CD4-positive, CD25-positive, alpha-beta regulatory T cell (primary cell): Measurements from ENCODE around the gene SLC66A2. TPM values are rescaled to one million over a fixed set of nuclear protein-coding genes. Genes with fewer than 3 reads are reported as not detected.

Source experiments
- ATAC-seq, 2 donors: fragments of 150-1000 bp; cut with Tn5 transposase; one replicate each; pipeline ENCODE4 v1.10.0; 2021; ENCODE audit warnings: low read depth in 2 of 2, moderate number of reproducible peaks in 2 of 2, moderate library complexity in 1 of 2
- DNase-seq, 3 donors: peaks; one replicate each; pipeline versions ENCODE4 v3.0.0 to v3.0.0-alpha.2; 2012 to 2022; ENCODE audit warnings: mixed read lengths in 1 of 3
- H3K27ac ChIP-seq: one replicate; pipeline ENCODE4 v1.7.0; 2013; ENCODE audit warnings: mild to moderate bottlenecking, low read length; ENCODE audit not compliant: insufficient read depth, poor library complexity, severe bottlenecking
- H3K27me3 ChIP-seq: one replicate; pipeline ENCODE4 v1.7.0; 2013; ENCODE audit warnings: low read length; ENCODE audit not compliant: control insufficient read depth, insufficient read depth
- H3K36me3 ChIP-seq: one replicate; pipeline ENCODE4 v1.7.0; 2013; ENCODE audit warnings: mild to moderate bottlenecking, low read length, moderate library complexity; ENCODE audit not compliant: control insufficient read depth, insufficient read depth
- H3K4me1 ChIP-seq: 2 replicates; pipeline ENCODE4 v1.7.0; 2013; ENCODE audit warnings: mild to moderate bottlenecking, low read length; ENCODE audit not compliant: insufficient read depth, control insufficient read depth, poor library complexity, severe bottlenecking
- H3K4me3 ChIP-seq: one replicate; pipeline ENCODE4 v1.7.0; 2013; ENCODE audit warnings: low read depth, mild to moderate bottlenecking, low read length, moderate library complexity
- H3K9me3 ChIP-seq, 2 experiments: 1 replicate in 1 of 2; 2 replicates in 1 of 2; pipeline ENCODE4 v1.7.0; 2013; ENCODE audit warnings: low read length in 2 of 2, mild to moderate bottlenecking in 1 of 2, moderate library complexity in 1 of 2; ENCODE audit not compliant: control insufficient read depth in 2 of 2
- H3K27ac Mint-ChIP-seq, 3 donors: one replicate each; pipeline ENCODE4 v1.8.0; 2020 to 2022; ENCODE audit warnings: mild to moderate bottlenecking in 3 of 3, mixed read lengths in 3 of 3, moderate library complexity in 2 of 3
- H3K27me3 Mint-ChIP-seq: one replicate; pipeline ENCODE4 v1.8.0; 2022; ENCODE audit warnings: mild to moderate bottlenecking, mixed read lengths
- H3K36me3 Mint-ChIP-seq: one replicate; pipeline ENCODE4 v1.8.0; 2020; ENCODE audit warnings: mixed read lengths
- H3K4me1 Mint-ChIP-seq, 4 donors: one replicate each; pipeline ENCODE4 v1.8.0; 2020 to 2022; ENCODE audit warnings: mixed read lengths in 4 of 4, mild to moderate bottlenecking in 1 of 4
- H3K4me3 Mint-ChIP-seq, 4 donors: one replicate each; pipeline ENCODE4 v1.8.0; 2020 to 2022; ENCODE audit warnings: mild to moderate bottlenecking in 4 of 4, mixed read lengths in 4 of 4, moderate library complexity in 3 of 4
- H3K9me3 Mint-ChIP-seq, 7 donors: one replicate each; pipeline ENCODE4 v1.8.0; 2020 to 2022; ENCODE audit warnings: mixed read lengths in 7 of 7, mild to moderate bottlenecking in 3 of 7, moderate library complexity in 2 of 7
- polyA plus RNA-seq, 4 donors: library from polyadenylated mRNA; unstranded; fragments of 300-500 nt; fragmentation: Illumina TruSeq; gene quantifications; one replicate each; pipeline ENCODE4 v1.2.3, GENCODE V29; 2021
- total RNA-seq: library from RNA; stranded (reverse); gene quantifications from one replicate; pipeline ENCODE4 v1.2.3, GENCODE V29; 2022

The SLC66A2 gene
- total and polyA plus RNA-seq, 5 donors from 2014 or later: 11.7 to 49.6 (median 14.4) TPM

GRCh38 chr18:79987566-79987965 is 36.1 kb upstream of the SLC66A2 start:
- H3K27me3 ChIP-seq: no peaks in the 10 kb centered on the region
- peaks cover 14% of the 10 kb centered on the region for H3K36me3 ChIP-seq
- H3K27ac ChIP-seq: peak overlapping the region; percentile 92
- ATAC-seq: no peak
- Mint-ChIP-seq H3K27ac (peak overlapping the region; percentile 48 to 95 (median 89)), H3K4me1 (peaks cover 9 to 57% (median 39%) of the 10 kb centered on the region in 4 donors), H3K9me3 (no peaks in the 10 kb centered on the region), H3K27me3 (peaks cover 5% of the 10 kb centered on the region), H3K36me3 (peaks cover 17% of the 10 kb centered on the region), H3K4me3 (peak overlapping the region; percentile 92 to 96 (median 92))
- peak overlapping the region; percentile 94 for H3K4me3 ChIP-seq
- H3K4me1 ChIP-seq: peaks cover 46% of the 10 kb centered on the region
- H3K9me3 ChIP-seq: no peaks in the 10 kb centered on the region
- no peak for DNase-seq

GRCh38 chr18:79986726-79987125 is 35.3 kb upstream of the SLC66A2 start:
- peak overlapping the region; percentile 92 for H3K27ac ChIP-seq
- no peaks in the 10 kb centered on the region for H3K9me3 Mint-ChIP-seq
- no peak for ATAC-seq
- peak overlapping the region; percentile 94 for H3K4me3 ChIP-seq
- H3K4me3 Mint-ChIP-seq: peak overlapping the region; percentile 92 to 96 (median 92)
- no peak for DNase-seq
- peaks cover 50% of the 10 kb centered on the region for H3K4me1 ChIP-seq
- peaks cover 14 to 66% (median 47%) of the 10 kb centered on the region in 4 donors for H3K4me1 Mint-ChIP-seq
- H3K27ac Mint-ChIP-seq: peak overlapping the region; percentile 14 to 95 (median 89)
- H3K36me3 Mint-ChIP-seq: peaks cover 20% of the 10 kb centered on the region
- peaks cover 14% of the 10 kb centered on the region for H3K36me3 ChIP-seq
- H3K9me3 ChIP-seq: no peaks in the 10 kb centered on the region
- H3K27me3 ChIP-seq: no peaks in the 10 kb centered on the region
- peaks cover 3% of the 10 kb centered on the region for H3K27me3 Mint-ChIP-seq

- Histone ChIP-seq H3K9me3 (no peaks in the 10 kb centered on the region), H3K4me1 (peaks cover 50% of the 10 kb centered on the region), H3K36me3 (peaks cover 14% of the 10 kb centered on the region), H3K27me3 (no peaks in the 10 kb centered on the region), H3K4me3 (no peak overlapping the region), H3K27ac (no peak overlapping the region)
- H3K4me1 Mint-ChIP-seq: peaks cover 14 to 78% (median 53%) of the 10 kb centered on the region in 4 donors
- no peak for ATAC-seq
- no peaks in the 10 kb centered on the region for H3K27me3 Mint-ChIP-seq
- H3K27ac Mint-ChIP-seq: peak overlapping the region in 2 of 3 donors; percentile 26 to 78
- peaks cover 22% of the 10 kb centered on the region for H3K36me3 Mint-ChIP-seq
- H3K4me3 Mint-ChIP-seq: peak overlapping the region in 2 of 4 donors; percentile 24 to 92
- DNase-seq: no peak
- no peaks in the 10 kb centered on the region for H3K9me3 Mint-ChIP-seq
Measured at GRCh38 chr18:79985172-79985571, 33.7 kb upstream of the SLC66A2 start.

GRCh38 chr18:79983793-79984192 is 32.3 kb upstream of the SLC66A2 start:
- ATAC-seq (no peak), DNase-seq (no peak)
- Mint-ChIP-seq H3K9me3 (no peaks in the 10 kb centered on the region), H3K36me3 (peaks cover 22% of the 10 kb centered on the region), H3K4me1 (peaks cover 14 to 85% (median 59%) of the 10 kb centered on the region in 4 donors), H3K4me3 (peak overlapping the region in 2 of 4 donors; percentile 19 to 39), H3K27me3 (no peaks in the 10 kb centered on the region), H3K27ac (peak overlapping the region; percentile 46 to 88 (median 48))
- Histone ChIP-seq H3K36me3 (peaks cover 20% of the 10 kb centered on the region), H3K4me3 (no peak overlapping the region), H3K27me3 (no peaks in the 10 kb centered on the region), H3K27ac (no peak overlapping the region), H3K9me3 (no peaks in the 10 kb centered on the region), H3K4me1 (peaks cover 44% of the 10 kb centered on the region)

- no peaks in the 10 kb centered on the region for H3K27me3 Mint-ChIP-seq
- ATAC-seq: no peak
- Histone ChIP-seq H3K4me1 (peaks cover 42% of the 10 kb centered on the region), H3K27ac (no peak overlapping the region), H3K4me3 (no peak overlapping the region), H3K36me3 (peaks cover 20% of the 10 kb centered on the region), H3K27me3 (no peaks in the 10 kb centered on the region), H3K9me3 (no peaks in the 10 kb centered on the region)
- DNase-seq: no peak
- peak overlapping the region in 2 of 3 donors; percentile 48 to 88 for H3K27ac Mint-ChIP-seq
- peaks cover 14 to 85% (median 59%) of the 10 kb centered on the region in 4 donors for H3K4me1 Mint-ChIP-seq
- H3K9me3 Mint-ChIP-seq: no peaks in the 10 kb centered on the region
- H3K36me3 Mint-ChIP-seq: peaks cover 22% of the 10 kb centered on the region
- peak overlapping the region in 1 of 4 donors; percentile 79 for H3K4me3 Mint-ChIP-seq
Measured at GRCh38 chr18:79983253-79983652, 31.8 kb upstream of the SLC66A2 start.

- peaks cover 22% of the 10 kb centered on the region for H3K36me3 Mint-ChIP-seq
- no peaks in the 10 kb centered on the region for H3K9me3 Mint-ChIP-seq
- ATAC-seq (no peak), DNase-seq (peak in 1 of 3 donors; percentile 10)
- H3K4me1 ChIP-seq: peaks cover 41% of the 10 kb centered on the region
- H3K9me3 ChIP-seq: no peaks in the 10 kb centered on the region
- H3K27ac ChIP-seq: no peak overlapping the region
- H3K27me3 Mint-ChIP-seq: no peaks in the 10 kb centered on the region
- peak overlapping the region in 1 of 4 donors; percentile 46 for H3K4me3 Mint-ChIP-seq
- H3K27ac Mint-ChIP-seq: peak overlapping the region in 2 of 3 donors; percentile 62 to 88
- no peaks in the 10 kb centered on the region for H3K27me3 ChIP-seq
- H3K36me3 ChIP-seq: peaks cover 23% of the 10 kb centered on the region
- no peak overlapping the region for H3K4me3 ChIP-seq
- peaks cover 16 to 88% (median 62%) of the 10 kb centered on the region in 4 donors for H3K4me1 Mint-ChIP-seq
Measured at GRCh38 chr18:79982736-79983135, 31.3 kb upstream of the SLC66A2 start.

- no peak for ATAC-seq
- peaks cover 21% of the 10 kb centered on the region for H3K4me1 ChIP-seq
- H3K9me3 ChIP-seq: no peaks in the 10 kb centered on the region
- H3K4me3 Mint-ChIP-seq: no peak overlapping the region
- H3K4me1 Mint-ChIP-seq: peaks cover 12 to 75% (median 56%) of the 10 kb centered on the region in 4 donors
- no peaks in the 10 kb centered on the region for H3K27me3 Mint-ChIP-seq
- no peak overlapping the region for H3K4me3 ChIP-seq
- H3K36me3 ChIP-seq: peaks cover 23% of the 10 kb centered on the region
- DNase-seq: no peak
- no peak overlapping the region for H3K27ac ChIP-seq
- no peak overlapping the region for H3K27ac Mint-ChIP-seq
- H3K36me3 Mint-ChIP-seq: peaks cover 19% of the 10 kb centered on the region
- H3K9me3 Mint-ChIP-seq: no peaks in the 10 kb centered on the region
- no peaks in the 10 kb centered on the region for H3K27me3 ChIP-seq
Measured at GRCh38 chr18:79980585-79980984, 29.1 kb upstream of the SLC66A2 start.

GRCh38 chr18:79979843-79980242 is 28.4 kb upstream of the SLC66A2 start:
- Mint-ChIP-seq H3K9me3 (no peaks in the 10 kb centered on the region), H3K36me3 (peaks cover 22% of the 10 kb centered on the region), H3K27me3 (no peaks in the 10 kb centered on the region), H3K27ac (peak overlapping the region; percentile 20 to 61 (median 54)), H3K4me3 (no peak overlapping the region), H3K4me1 (peaks cover 12 to 73% (median 51%) of the 10 kb centered on the region in 4 donors)
- Histone ChIP-seq H3K9me3 (no peaks in the 10 kb centered on the region), H3K4me3 (no peak overlapping the region), H3K4me1 (peaks cover 17% of the 10 kb centered on the region), H3K27ac (no peak overlapping the region), H3K27me3 (no peaks in the 10 kb centered on the region), H3K36me3 (peaks cover 22% of the 10 kb centered on the region)
- no peak for ATAC-seq
- DNase-seq: no peak
